ENCODE measurements around the gene HPDL. TPM values are rescaled to one million over a fixed set of nuclear protein-coding genes. Genes with fewer than 3 reads are reported as not detected.

The HPDL gene
- total RNA-seq, 2 experiments from 2014 or later, result 10.7 to 11.1 TPM

- Mint-ChIP-seq H3K36me3 (ENCODE audit: low read depth) (peaks cover 20% of the 10 kb centered on the region), H3K4me1 (ENCODE audit: low read depth) (peaks cover 26% of the 10 kb centered on the region), H3K4me3 (peak overlapping the region; percentile 79), H3K27ac (peak overlapping the region; percentile 39), H3K27me3 (ENCODE audit: low read depth) (no peaks in the 10 kb centered on the region), H3K9me3 (no peaks in the 10 kb centered on the region)
- DNase-seq, result peak; percentile 36
- intact Hi-C loops (cut with micrococcal nuclease), result no loop called here
- CTCF ChIA-PET, result interaction anchor here (0.5 to 1.3 kb wide), 9 partner anchors 9 to 534 kb away, joined by 3 to 6 read pairs (median 3); no protein-coding TSS in a partner anchor
Measured at GRCh38 chr1:45327644-45328515, 1.2 kb downstream of the HPDL start.

GRCh38 chr1:45328680-45329079 is 2.0 kb downstream of the HPDL start:
- Mint-ChIP-seq H3K4me3 (peak overlapping the region; percentile 79), H3K36me3 (ENCODE audit: low read depth) (peaks cover 20% of the 10 kb centered on the region), H3K4me1 (ENCODE audit: low read depth) (peaks cover 26% of the 10 kb centered on the region), H3K9me3 (no peaks in the 10 kb centered on the region), H3K27ac (no peak overlapping the region), H3K27me3 (ENCODE audit: low read depth) (no peaks in the 10 kb centered on the region)
- CTCF ChIA-PET, result interaction anchor here (0.9 to 1.3 kb wide), 4 partner anchors 12 to 314 kb away, joined by 3 to 5 read pairs (median 4); partner anchors contain the start of genes MUTYH and TOE1
- intact Hi-C loops (cut with micrococcal nuclease), result no loop called here
- DNase-seq, result no peak

- peak overlapping the region; percentile 26 for H3K4me3 Mint-ChIP-seq
- intact Hi-C loops (cut with micrococcal nuclease), result no loop called here
- CTCF ChIA-PET, result interaction anchor here (0.9 to 1.2 kb wide), 2 partner anchors 11 to 315 kb away, joined by 4 to 5 read pairs; partner anchors contain the start of genes MUTYH and TOE1
Measured at GRCh38 chr1:45329445-45329844, 2.8 kb downstream of the HPDL start.

GRCh38 chr1:45331436-45332345 is 5.0 kb downstream of the HPDL start:
- H3K9me3 Mint-ChIP-seq, result no peaks in the 10 kb centered on the region
- peaks cover 31% of the 10 kb centered on the region for H3K4me1 Mint-ChIP-seq (ENCODE audit: low read depth)
- no peak overlapping the region for H3K27ac Mint-ChIP-seq
- no peak overlapping the region for H3K4me3 Mint-ChIP-seq
- peaks cover 20% of the 10 kb centered on the region for H3K36me3 Mint-ChIP-seq (ENCODE audit: low read depth)
- intact Hi-C loops (cut with micrococcal nuclease), result no loop called here
- no peak for DNase-seq
- H3K27me3 Mint-ChIP-seq (ENCODE audit: low read depth), result no peaks in the 10 kb centered on the region
- CTCF ChIA-PET, result no interaction called here

More at GRCh38 chr1:45329445-45329844, 2.8 kb downstream of the HPDL start:
- DNase-seq, result no peak
- no peak overlapping the region for H3K27ac Mint-ChIP-seq
- H3K4me1 Mint-ChIP-seq (ENCODE audit: low read depth), result peaks cover 27% of the 10 kb centered on the region
- H3K27me3 Mint-ChIP-seq (ENCODE audit: low read depth), result no peaks in the 10 kb centered on the region
- no peaks in the 10 kb centered on the region for H3K9me3 Mint-ChIP-seq
- peaks cover 20% of the 10 kb centered on the region for H3K36me3 Mint-ChIP-seq (ENCODE audit: low read depth)

GRCh38 chr1:45332346-45332720 is 5.6 kb downstream of the HPDL start:
- Mint-ChIP-seq H3K27ac (no peak overlapping the region), H3K27me3 (ENCODE audit: low read depth) (no peaks in the 10 kb centered on the region), H3K36me3 (ENCODE audit: low read depth) (peaks cover 20% of the 10 kb centered on the region), H3K4me3 (no peak overlapping the region), H3K9me3 (no peaks in the 10 kb centered on the region), H3K4me1 (ENCODE audit: low read depth) (peaks cover 31% of the 10 kb centered on the region)
- CTCF ChIA-PET, result no interaction called here
- no peak for DNase-seq
- intact Hi-C loops (cut with micrococcal nuclease), result no loop called here

GRCh38 chr1:45334308-45335245 is 7.9 kb downstream of the HPDL start:
- Mint-ChIP-seq H3K27me3 (ENCODE audit: low read depth) (no peaks in the 10 kb centered on the region), H3K4me1 (ENCODE audit: low read depth) (peaks cover 19% of the 10 kb centered on the region), H3K4me3 (no peak overlapping the region), H3K9me3 (peaks cover 3% of the 10 kb centered on the region), H3K36me3 (ENCODE audit: low read depth) (peaks cover 19% of the 10 kb centered on the region), H3K27ac (peak overlapping the region; percentile 13)
- intact Hi-C loops (cut with micrococcal nuclease), result no loop called here
- no peak for DNase-seq
- CTCF ChIA-PET, result interaction anchor here (1.5 kb wide), 1 partner anchor 158 kb away, joined by 5 read pairs; no protein-coding TSS in a partner anchor

GRCh38 chr1:45335855-45336324 is 9.2 kb downstream of the HPDL start:
- peaks cover 16% of the 10 kb centered on the region for H3K4me1 Mint-ChIP-seq (ENCODE audit: low read depth)
- H3K4me3 Mint-ChIP-seq, result no peak overlapping the region
- H3K36me3 Mint-ChIP-seq (ENCODE audit: low read depth), result peaks cover 23% of the 10 kb centered on the region
- H3K27me3 Mint-ChIP-seq (ENCODE audit: low read depth), result no peaks in the 10 kb centered on the region
- H3K27ac Mint-ChIP-seq, result peak overlapping the region; percentile 2
- DNase-seq, result no peak
- intact Hi-C loops (cut with micrococcal nuclease), result no loop called here
- H3K9me3 Mint-ChIP-seq, result peaks cover 3% of the 10 kb centered on the region
- CTCF ChIA-PET, result no interaction called here

- Mint-ChIP-seq H3K9me3 (peaks cover 3% of the 10 kb centered on the region), H3K36me3 (ENCODE audit: low read depth) (peaks cover 38% of the 10 kb centered on the region), H3K4me1 (ENCODE audit: low read depth) (peaks cover 34% of the 10 kb centered on the region), H3K4me3 (peak overlapping the region; percentile 23), H3K27me3 (ENCODE audit: low read depth) (no peaks in the 10 kb centered on the region), H3K27ac (no peak overlapping the region)
- CTCF ChIA-PET, result interaction anchor here (0.7 to 1.7 kb wide), 4 partner anchors 10 to 545 kb away, joined by 3 to 5 read pairs (median 4); no protein-coding TSS in a partner anchor
- DNase-seq, result no peak
- intact Hi-C loops (cut with micrococcal nuclease), result loop anchor here (2.0 kb wide), 2 partner anchors 607 to 909 kb away; partner anchors contain the start of genes RAD54L and RNU5D-1
Measured at GRCh38 chr1:45337630-45338325, 11.1 kb downstream of the HPDL start.

GRCh38 chr1:45339789-45340558 is 13.3 kb downstream of the HPDL start, which contains the start of the genes MUTYH and TOE1:
MUTYH (minus strand) TSS chr1:45340440; CDS start chr1:45334505, 5,935 bp downstream.
TOE1 (plus strand) TSS chr1:45340170; CDS start chr1:45340253, 83 bp downstream.
- Mint-ChIP-seq H3K4me3 (peak within 1 kb of the TSS; percentile 100), H3K27ac (peak within 1 kb of the TSS; percentile 100), H3K4me1 (ENCODE audit: low read depth) (peaks cover 35% of the 10 kb centered on the region), H3K9me3 (peaks cover 3% of the 10 kb centered on the region), H3K36me3 (ENCODE audit: low read depth) (peaks cover 53% of the 10 kb centered on the region), H3K27me3 (ENCODE audit: low read depth) (no peaks in the 10 kb centered on the region)
- CTCF ChIA-PET, result interaction anchor here (0.6 to 3.4 kb wide), 18 partner anchors 9 to 612 kb away, joined by 3 to 26 read pairs (median 4); partner anchors contain the start of genes HECTD3, PLK3 and UROD
- intact Hi-C loops (cut with micrococcal nuclease), result loop anchor here (1.0 to 2.0 kb wide), 10 partner anchors 37 to 907 kb away; partner anchors contain the start of genes CCDC163, IPP, MMACHC and RAD54L
- peak; percentile 95 for DNase-seq

Measured in activated naive CD4-positive, alpha-beta T cell treated with anti-CD3 and anti-CD28 coated beads for 36 hours (primary cell).